Ishikawa (cell line): ENCODE measurements around the gene SHC4.

Source experiments
- NFIC ChIP-seq: IDR thresholded peaks from 2 replicates; pipeline ENCODE4 v1.6.1; 2012
- TF ChIP-seq, protein P1 (sequence below): IDR thresholded peaks from 2 replicates; pipeline ENCODE4 v1.6.1; 2012; ENCODE audit warnings: low read depth, mild to moderate bottlenecking

DNA sequence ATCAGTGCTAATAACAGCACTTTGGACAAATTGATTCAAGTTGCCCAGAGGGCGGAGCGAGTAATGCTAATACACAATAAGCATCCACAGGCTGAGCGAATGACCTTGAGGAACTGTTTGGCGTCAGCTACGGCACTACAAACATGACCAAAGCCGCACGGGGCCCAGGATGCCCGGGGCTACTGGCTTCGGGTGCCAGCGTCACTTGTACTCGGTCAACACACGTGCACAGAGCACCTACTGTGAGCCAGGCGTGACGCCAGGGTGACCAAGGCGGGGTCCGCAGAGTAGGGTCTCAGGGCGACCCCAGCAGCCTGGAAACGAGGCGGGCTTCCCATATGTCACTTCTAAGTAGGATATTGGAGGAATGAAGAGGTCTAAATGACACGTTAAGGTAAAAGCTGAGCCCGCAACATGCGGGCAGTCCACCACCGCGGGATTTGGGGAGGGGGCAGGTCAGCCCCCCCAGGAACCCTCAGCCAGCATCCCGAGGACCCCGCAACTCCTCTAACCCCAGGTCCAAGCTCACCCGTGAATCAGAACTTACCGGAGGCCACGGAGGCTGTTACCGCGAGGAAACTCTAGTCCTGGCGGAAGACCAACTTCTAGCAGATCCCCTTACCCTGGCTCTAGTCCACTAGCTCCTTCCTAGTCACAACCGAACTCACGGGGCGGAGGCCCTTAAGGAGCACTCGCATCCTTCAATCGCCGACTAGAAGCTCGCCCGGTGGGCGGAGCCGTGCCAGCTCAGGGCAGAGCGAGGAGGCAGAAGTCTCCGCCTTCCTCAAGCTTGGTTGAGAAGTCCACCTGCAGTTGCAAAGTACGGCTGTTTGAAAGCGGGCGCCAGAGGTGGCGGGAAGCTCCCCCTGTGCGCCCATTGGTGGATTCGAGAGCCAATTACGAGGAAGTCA is 153.1 kb downstream of the SHC4 start, which contains the start of gene CEP152:
- peak; percentile 66 for TF ChIP-seq NFIC
- TF ChIP-seq, protein P1, sequence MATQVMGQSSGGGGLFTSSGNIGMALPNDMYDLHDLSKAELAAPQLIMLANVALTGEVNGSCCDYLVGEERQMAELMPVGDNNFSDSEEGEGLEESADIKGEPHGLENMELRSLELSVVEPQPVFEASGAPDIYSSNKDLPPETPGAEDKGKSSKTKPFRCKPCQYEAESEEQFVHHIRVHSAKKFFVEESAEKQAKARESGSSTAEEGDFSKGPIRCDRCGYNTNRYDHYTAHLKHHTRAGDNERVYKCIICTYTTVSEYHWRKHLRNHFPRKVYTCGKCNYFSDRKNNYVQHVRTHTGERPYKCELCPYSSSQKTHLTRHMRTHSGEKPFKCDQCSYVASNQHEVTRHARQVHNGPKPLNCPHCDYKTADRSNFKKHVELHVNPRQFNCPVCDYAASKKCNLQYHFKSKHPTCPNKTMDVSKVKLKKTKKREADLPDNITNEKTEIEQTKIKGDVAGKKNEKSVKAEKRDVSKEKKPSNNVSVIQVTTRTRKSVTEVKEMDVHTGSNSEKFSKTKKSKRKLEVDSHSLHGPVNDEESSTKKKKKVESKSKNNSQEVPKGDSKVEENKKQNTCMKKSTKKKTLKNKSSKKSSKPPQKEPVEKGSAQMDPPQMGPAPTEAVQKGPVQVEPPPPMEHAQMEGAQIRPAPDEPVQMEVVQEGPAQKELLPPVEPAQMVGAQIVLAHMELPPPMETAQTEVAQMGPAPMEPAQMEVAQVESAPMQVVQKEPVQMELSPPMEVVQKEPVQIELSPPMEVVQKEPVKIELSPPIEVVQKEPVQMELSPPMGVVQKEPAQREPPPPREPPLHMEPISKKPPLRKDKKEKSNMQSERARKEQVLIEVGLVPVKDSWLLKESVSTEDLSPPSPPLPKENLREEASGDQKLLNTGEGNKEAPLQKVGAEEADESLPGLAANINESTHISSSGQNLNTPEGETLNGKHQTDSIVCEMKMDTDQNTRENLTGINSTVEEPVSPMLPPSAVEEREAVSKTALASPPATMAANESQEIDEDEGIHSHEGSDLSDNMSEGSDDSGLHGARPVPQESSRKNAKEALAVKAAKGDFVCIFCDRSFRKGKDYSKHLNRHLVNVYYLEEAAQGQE: no peak
